Activated T-cell treated with anti-CD3 and anti-CD28 coated beads for 4 hours (primary cell): ENCODE results near the gene LNX1.

Experiments
- DNase-seq: peaks from one replicate; pipeline ENCODE4 v3.0.0-alpha.2; 2020

LNX1 gene

DNA sequence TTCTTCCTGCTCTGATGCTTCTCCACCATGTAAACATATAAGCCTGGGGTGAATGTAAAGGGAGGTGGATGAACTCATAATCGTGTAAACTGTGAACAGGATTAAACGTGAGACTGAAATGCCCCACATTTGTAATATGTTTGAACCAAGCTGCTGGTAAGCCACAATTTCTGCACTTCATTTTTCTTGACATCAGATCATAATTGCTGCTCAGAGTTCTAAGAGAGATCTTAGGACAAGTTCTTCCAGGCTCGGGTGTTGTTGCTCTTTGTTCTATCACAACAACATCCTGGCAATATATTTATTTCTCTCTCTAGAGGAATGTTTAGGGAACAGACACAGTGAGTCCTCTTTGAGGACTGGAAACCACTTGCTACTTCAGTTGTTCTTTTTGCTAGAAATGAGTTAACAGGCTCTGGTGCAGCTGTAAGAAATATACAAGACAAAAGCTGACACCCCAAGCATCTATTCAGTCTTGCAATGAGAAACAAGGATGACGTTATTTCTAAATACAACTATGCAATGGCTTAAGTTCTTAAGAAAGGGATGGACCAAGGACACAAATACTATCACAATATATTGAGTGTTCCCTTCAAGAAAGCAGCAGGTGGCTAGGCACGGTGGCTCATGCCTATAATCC, 59.6 kb downstream of the LNX1 start:
- DNase-seq: no peak

DNA sequence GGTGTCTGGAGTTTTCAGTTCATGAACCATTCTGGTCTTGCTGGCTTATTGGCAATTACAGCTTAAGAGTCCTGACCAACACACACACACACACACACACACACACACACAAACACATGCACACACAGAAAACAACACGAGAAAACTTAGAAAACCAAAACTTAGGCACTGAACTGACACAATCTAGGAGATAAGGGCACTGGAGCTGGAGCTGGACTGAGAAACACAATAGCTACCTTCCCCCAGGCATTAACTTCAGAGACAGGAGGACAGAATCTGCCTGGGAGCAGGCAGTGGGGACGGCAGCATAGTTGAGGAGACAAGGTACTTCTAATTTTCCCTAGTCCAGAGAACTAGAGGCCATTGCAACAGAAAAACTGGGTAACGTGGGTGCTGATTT, 62.3 kb downstream of the LNX1 start:
- no peak for DNase-seq

DNA sequence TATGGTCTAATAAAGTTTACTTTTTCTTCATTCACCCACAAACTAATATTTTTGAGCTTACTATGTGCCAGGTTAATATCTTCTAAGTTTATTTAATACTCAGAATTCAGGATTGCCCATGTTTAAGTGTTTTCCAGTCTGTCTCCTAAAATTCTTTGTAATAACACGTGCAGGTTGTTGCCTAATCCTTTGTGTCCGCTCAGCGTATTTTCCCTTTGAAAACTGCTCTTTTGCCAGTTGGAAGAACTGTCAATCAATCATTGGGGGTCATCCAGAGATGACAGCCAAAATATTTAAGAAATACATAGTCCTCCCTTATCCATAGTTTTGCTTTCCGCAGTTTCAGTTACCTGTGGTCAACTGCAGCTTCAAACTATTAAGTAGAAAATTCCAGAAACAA, 63.4 kb downstream of the LNX1 start:
- no peak for DNase-seq

DNA sequence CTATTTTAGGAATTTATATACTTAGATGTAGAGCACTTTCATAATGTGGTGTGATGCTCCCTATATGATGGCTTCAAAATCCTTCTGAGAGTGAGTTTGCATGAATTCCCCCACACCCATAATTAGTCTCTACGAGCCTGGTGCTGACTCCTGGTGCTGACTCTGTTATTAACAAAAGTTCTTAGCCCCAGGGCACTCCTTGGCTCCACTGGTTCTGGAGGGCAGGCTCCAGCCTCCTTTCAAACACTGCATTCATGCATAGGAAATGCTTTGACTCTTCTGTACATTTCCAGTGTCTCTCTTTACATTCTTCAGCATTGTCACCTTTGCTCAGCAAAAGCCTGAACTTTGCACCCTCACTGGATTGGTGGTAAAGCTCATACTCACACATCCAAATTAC, 64.0 kb downstream of the LNX1 start:
- DNase-seq: no peak

DNA sequence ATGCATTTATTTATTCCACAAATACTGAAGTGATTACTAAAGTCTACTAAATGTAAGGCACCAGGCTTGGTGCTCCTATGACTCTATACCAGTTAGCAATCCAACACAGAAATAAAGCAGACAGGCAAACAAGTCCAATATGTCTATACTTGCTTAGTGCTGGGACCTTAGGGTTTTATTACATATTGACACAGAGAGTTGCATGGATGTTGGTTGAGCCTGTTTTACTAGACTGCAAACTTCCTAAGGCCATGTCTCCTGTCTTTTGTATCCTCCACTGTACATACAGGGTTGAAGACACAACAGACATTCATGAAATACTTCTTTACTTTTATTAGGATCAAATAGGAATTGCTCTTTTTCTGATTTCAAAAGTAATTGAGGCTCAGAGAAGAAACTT, 69.0 kb downstream of the LNX1 start:
- DNase-seq: no peak

DNA sequence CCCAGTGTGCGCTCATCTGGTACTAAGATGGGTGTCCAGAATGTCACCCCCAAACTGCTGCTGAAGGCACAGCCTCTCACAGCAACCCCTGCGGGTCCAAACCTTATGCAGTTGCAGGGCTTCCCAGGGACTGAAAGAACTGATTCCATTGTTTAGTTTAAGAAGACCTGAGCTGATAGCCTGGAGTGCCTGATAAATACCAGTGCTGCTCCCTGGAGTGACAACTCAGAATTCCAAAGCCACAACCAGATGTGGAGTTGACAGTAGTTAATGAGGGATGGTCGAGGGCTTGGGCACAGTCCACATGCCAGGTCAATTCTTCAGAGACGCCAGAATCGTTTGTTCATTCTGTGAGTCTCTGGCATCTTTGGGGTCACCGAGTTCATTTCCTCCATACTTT, 71.2 kb downstream of the LNX1 start:
- DNase-seq: no peak

DNA sequence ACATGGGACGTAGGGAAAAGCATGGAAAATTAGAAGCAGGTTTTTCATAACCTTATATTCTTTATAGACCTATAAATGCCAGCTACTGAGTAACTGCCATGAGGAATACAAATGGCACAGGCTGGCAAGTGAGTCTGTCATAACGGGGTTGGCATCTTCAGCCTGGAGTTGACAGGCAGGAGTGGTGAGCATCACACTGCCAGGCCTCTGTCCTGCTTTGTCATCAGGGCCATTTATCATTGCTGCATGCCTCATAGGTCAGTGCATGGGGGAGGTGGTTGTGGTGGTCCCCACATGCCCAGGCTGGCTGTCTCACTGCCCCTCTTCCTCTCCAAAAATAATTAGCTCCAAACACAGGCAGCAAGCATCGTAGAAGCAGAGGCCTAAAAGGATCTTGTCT, 72.5 kb downstream of the LNX1 start:
- DNase-seq: no peak

DNA sequence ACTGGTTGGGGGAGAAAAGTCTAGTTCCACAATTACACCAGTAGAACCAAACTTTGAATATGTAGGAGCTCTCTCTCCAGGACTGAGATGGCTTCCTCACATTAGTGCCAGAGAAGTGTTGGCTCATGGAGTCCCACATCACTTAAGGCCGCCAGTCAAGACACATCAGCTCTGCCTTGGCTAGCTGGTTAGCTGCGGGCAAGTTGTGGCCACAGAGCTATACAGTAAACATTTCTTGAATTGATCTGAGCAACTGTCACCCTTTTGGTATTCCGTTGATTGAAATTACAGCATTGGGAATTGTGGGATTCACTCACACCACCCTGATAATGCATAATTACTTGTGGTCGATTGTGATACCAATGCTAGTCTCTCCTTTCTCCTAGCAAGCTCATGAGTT, 76.2 kb downstream of the LNX1 start:
- DNase-seq: no peak

DNA sequence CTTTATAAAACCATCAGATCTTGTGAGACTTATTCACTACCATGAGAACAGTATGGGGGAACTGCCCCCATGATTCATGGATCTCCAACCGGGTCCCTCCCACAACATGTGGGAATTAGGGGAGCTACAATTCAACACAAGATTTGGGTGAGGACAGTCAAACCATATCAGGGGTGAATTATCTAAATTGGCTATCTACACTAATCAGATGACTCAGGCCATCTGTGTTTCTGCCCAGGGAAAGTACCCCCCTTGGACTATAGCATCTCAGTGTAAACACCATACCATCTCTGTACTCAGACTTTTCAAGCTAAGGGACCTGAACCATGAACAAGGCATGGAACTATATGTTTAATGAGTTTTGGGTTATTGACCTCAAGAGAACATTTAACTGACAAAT, 76.8 kb downstream of the LNX1 start:
- no peak for DNase-seq

DNA sequence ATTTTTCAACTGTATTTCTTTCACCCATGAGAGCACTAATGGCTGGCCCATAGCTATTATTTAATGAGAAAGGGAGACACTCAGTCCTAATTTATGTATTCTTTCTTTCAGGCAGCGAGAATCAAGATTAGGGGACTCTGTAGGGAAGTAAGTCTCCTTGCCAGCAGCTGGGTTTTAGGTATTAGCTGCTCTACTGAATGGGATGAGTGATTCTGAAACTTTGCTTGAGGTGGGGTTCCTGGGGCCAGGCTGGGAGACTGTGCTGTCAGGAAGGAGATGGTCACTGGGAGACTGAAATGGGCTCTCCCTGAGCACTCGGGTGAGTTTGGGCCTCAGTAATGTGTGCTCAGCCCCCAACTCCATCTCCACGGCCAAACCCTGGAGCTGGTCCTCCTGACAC, 78.7 kb downstream of the LNX1 start:
- DNase-seq: no peak

DNA sequence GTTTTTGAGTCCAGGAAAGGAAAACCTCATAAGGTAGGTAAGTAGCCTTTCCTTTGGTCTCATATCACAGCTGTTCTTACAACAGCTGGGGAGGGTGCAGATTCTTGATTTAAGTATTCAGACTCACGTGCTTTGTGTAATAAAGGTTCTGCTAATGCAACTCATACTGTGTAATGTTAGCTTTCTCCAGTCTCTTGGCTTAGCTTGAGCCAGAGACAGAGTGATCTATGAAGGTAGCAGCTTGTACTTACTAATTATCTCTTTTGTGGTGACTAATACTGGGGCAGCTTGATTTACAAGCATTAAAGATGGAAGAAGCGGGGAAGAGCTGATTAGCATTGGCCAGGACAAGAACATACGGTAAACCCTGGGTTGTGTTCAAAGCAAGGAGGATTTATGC, 80.3 kb downstream of the LNX1 start:
- DNase-seq: no peak

DNA sequence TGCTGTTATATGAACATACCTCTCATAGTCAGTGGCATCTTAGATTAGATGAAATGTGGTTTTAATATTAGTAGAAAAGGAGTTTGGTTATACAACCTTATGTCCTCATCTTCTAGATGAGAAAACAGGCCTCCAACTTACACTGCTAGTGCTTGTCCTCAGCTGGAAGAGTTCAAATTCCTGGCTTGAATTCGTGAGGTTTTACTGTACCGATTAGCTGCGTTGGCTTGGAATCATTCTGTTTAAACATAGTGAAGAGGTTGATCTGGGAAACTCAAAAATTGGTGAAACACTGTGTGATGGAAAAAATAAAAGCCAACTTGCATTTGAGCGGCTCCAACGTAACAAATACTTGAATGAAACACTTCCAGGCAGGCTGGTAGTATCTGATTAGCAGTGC, 81.0 kb downstream of the LNX1 start:
- DNase-seq: no peak

DNA sequence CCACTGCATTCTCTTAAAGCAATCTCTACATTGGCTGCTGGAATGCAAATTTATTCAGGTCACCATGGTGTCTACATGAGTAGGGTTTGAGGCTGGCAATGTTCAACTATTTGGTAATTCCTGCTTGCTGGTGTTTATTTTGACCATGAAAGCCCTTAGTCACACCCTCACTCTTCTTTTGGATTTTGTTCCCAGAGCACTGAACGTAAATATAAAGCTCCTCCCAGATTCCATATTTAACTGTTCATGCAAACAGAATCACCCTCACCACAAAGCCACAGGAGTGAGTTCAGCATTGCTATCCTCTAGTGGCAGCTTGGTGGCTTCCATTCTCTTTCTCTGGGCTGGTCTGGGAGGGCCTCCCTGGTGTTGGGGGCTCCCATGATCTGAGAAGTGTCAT, 82.8 kb downstream of the LNX1 start:
- no peak for DNase-seq

DNA sequence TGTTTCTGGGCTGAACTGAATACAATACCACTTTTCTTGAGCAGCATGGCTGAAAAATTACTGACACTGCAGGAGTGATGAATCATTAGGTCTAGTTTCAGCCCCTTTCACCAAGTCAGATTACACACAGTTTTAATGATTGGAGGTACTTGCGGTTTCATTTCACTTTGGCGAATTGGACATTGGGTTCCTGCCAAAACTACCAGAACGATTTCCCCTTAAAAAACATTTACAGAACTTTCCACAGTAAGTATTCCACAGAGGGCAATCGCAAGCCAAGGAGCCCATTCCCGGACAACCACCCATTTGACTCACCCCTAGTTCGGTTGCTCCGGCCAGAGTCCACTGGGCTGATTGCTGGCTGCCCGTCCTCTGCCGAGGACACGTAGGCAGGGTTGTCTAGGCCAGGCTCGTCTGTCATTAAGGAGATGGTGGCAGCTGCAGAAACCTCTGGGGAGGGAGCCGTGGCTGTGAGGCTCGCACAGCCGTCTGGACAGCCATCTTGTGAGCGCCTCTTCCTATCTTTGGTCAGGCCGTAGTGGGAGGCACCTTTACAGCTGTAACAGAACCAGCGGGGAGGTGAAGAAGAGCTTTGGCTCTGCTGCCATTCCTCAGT, 83.5 kb downstream of the LNX1 start:
- DNase-seq: no peak

DNA sequence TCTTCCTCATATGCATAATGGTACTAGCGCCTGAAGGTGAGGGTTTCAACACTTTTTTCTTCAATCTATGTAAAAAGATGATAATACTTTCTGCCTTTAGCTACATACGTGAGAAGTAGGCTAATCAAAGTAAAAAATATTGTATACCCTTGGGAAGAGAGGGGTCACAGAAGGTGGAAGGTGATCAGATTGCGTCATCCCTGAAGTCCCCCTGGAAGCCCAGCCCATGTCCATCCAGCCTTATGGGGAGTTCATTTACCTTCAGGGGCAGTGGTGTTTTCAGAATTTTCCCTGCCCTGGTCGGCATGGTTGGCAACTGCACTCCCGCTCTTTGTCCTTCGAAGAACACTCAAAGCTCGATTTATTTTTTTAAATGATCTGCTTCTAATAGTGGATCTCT, 84.2 kb downstream of the LNX1 start:
- DNase-seq: no peak

DNA sequence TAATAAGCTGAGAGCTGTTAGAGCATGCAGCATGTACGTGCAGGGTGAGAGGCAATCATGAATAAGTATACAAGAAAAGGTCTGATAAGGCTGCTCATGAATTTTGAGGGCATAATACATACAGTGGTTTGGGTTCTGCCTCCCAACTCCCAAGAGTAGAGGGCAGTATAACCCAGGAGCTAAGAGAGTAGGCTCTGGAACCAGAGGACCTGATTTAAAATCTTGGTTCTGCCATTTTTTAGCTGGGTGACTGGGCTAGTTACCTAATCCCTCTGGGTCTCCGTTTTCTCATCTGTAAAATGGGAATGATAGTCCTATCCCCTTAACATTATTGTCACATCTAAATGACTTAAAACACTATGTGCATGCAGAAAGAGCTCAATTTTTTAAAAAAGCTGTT, 85.3 kb downstream of the LNX1 start:
- no peak for DNase-seq

DNA sequence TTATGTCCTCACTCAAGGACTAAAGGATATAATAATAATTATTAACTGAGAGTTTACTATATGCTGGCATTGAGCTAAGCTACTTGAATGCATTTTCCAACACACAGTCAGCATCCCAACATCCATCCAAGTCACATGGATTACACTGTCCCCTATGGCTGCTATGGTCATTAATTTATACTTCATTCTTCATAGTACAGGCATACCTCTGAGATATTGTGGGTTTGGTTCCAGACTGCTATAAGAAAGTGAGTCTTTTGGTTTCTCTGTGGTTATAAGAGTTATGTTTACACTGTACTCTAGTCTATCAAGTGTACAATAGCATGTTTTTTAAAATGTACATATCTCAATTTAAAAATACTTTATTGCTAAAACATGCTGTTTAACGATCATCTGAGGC, 89.2 kb downstream of the LNX1 start:
- no peak for DNase-seq

DNA sequence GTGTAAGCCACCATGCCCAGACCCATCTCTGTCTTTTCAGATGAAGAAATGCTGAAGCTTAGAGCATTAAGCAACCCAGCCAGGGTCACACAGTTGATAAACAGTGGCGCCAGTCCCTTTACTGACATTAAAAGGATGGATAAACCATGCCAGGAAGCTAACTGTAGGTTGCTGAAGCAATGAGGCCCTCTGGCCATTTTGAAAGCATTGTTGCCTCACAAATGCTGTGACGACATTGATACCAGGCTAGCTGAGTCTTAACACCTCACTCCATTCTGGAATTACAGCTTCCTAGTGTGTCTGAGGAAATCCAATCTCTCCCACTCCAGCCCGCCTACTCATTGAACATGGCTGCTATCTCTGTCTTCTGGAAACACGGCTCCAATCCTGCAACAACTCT, 89.7 kb downstream of the LNX1 start:
- no peak for DNase-seq

DNA sequence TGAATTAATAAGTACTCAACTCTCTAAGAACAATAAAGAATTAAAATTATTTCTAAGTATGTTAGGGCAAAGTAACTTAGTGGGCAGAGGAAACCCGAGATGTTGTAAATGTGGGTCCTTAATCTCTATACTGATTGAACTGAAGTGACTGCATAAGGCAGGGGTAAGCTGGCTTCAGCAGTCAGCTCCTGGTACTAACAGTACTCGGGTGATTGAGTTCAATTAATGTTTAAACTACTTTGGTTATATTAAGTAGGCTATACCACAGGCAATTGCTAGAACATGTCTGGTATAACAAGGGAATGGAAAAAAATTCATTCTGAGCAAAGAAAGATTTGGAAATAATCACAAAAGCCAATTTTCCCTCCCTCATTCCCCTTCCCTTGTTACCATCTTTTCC, 90.7 kb downstream of the LNX1 start:
- no peak for DNase-seq

DNA sequence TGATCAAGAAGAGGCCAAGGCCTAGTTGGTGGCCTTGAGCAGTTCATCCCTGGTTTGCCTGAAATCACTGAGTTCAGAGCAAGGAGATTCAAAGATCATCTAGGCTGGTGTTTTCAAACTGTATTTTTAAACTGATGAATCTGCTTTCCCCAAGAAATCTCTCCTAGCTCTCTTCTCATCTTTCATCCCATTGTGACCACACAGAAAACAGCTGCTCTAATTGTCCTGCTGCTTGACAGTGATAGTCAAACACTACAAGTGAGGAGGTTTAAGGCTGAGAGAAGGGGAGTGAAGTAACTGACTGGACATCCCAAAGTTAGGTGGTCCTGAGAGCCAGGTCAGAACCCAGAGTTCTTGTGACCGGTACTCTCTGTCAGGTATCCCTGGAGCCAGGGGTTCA, 91.5 kb downstream of the LNX1 start:
- no peak for DNase-seq

DNA sequence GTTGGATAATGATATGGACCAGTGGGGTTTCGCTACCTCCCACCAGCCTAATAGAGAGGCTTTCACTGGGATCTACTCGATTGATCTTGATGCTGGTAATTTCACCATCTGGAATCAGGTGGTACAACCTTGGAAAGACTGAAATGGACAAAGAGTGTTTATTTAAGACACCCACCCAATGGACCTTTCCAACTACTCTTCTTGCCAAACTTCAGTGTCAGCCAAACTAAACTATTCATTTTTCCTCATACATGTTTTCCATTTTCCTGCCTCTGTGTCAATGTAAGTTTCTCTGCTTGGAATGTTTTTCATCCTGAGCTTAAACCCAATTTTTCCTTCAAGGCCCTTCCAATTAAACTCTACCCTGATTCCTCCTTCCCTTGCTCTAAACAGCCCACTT, 92.6 kb downstream of the LNX1 start:
- no peak for DNase-seq

DNA sequence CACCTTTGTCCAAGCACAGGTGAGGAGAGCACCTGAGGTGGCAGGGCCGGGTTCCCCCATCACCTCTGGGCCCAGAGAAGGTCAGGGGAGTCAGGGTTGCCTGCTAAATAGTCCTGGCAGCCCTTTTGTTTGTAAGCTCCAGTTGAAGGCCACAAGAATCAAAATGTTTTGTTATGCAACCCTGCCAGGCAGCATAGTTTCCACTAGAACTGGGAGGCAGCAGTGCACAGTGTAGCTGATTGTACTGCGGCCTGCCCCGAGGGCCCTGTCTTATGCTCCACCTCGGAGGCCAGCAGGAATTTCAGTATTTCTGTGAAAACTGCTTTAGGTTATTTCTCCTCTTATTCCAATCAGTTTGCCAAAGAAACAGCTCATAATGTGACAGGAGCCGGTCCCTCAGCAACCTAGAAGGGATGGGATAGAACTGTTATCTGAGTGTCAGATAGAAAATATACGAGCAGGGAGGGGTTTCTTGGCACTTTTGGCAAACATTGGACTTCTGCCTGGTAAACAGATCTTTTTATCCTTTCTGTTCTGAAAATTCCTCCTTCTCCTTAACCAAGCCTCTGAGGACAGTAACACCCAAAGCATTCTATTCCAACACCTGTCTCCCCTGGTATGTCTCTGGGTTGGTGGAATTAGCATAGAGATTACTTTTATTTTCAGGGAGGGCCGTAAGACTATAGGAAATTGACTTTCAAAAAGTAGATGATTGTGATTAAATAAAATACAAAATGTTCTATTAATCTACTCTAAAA, 93.6 kb downstream of the LNX1 start:
- no peak for DNase-seq

DNA sequence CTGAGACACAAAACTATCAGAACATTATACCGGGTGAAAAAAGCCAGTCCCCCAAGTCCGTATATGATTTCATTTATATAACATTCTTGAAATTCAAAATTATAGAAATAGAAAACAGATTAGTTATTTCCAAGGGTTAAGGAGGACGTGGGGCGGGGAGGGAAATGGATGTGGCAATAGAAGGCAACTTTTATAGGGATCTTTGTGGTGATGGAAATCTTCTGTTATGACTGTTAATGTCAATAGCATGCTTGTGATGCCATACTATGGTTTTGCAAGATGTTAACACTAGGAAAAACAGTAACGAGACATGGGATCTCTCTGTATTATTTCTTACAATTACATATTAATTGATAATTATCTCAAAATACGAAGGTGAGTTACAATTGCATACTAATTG, 96.4 kb downstream of the LNX1 start:
- DNase-seq: no peak

DNA sequence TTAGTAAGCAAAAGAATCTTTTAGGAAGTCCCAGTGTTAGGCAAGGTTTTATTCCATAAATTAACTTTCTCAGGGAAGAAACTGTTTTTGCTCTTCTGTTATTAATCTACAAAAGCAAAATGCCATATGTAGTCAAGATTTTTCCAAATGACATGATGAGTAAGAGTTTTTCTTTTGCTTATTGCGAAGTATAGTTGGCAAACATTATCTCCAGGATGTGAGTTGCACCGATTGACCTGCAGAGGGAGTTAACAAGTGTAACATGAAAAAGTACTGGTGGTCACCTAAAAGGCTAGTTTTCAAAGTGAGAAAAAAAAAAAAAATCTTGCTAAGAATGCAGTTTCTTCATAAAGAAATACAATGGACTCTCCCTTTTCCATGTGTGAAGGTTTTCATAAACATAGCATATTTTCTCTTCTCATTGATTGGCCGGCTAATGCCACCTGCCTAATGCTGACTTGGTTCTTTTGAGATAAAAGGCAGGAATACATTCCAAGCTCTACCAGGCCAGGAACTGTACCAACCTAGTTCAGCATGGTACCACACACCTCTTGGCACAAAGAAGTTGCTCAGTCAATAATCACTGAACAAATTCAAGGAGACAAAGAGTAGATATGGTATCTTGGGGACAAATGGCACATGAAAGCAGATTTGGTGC, 100.2 kb downstream of the LNX1 start:
- DNase-seq: no peak
